CD1c-positive myeloid dendritic cell (primary cell): ENCODE measurements around the gene CFAP97D1.

Experiments
- DNase-seq: peaks from one replicate; pipeline ENCODE4 v3.0.0-alpha.2; 2016; ENCODE audit errors: extremely low spot score

CFAP97D1 gene

GRCh38 chr17:43780135-43780534 is at the start of gene CFAP97D1:
Gene CFAP97D1 (plus strand): TSS chr17:43780435. CDS start chr17:43780463, 28 bp downstream.
- DNase-seq = no peak

- no peak for DNase-seq
These were observed 47.3 kb upstream of the CFAP97D1 start for GRCh38 chr17:43732958-43733357.

- DNase-seq = no peak
These were observed 46.3 kb upstream of the CFAP97D1 start for GRCh38 chr17:43733956-43734355.

GRCh38 chr17:43734376-43734775 is 45.9 kb upstream of the CFAP97D1 start:
- DNase-seq = no peak

GRCh38 chr17:43736389-43736788 is 43.8 kb upstream of the CFAP97D1 start:
- DNase-seq = no peak

GRCh38 chr17:43737722-43738121 is 42.5 kb upstream of the CFAP97D1 start:
- no peak for DNase-seq

GRCh38 chr17:43740541-43740940 is 39.7 kb upstream of the CFAP97D1 start:
- no peak for DNase-seq

- peak; percentile 36 for DNase-seq
These were observed 38.6 kb upstream of the CFAP97D1 start for GRCh38 chr17:43741636-43742035.

- no peak for DNase-seq
These were observed 34.7 kb upstream of the CFAP97D1 start for GRCh38 chr17:43745541-43745940.

- DNase-seq = no peak
These were observed 30.1 kb upstream of the CFAP97D1 start for GRCh38 chr17:43750153-43750552.

GRCh38 chr17:43753493-43754129 is 26.6 kb upstream of the CFAP97D1 start:
- DNase-seq = peak; percentile 46

GRCh38 chr17:43754947-43755346 is 25.3 kb upstream of the CFAP97D1 start:
- DNase-seq = no peak

GRCh38 chr17:43755389-43755875 is 24.8 kb upstream of the CFAP97D1 start:
- peak; percentile 39 for DNase-seq

- DNase-seq = no peak
These were observed 24.0 kb upstream of the CFAP97D1 start for GRCh38 chr17:43756201-43756600.

GRCh38 chr17:43757171-43757660 is 23.0 kb upstream of the CFAP97D1 start:
- DNase-seq = no peak

- DNase-seq = no peak
These were observed 22.1 kb upstream of the CFAP97D1 start for GRCh38 chr17:43758086-43758485.

- no peak for DNase-seq
These were observed 21.6 kb upstream of the CFAP97D1 start, which contains the start of gene SOST for GRCh38 chr17:43758497-43759174. Gene SOST (minus strand): TSS chr17:43758791. CDS start chr17:43758741, 50 bp downstream.

- DNase-seq = no peak
These were observed 20.4 kb upstream of the CFAP97D1 start for GRCh38 chr17:43759836-43760235.

- DNase-seq = peak; percentile 92
These were observed 19.9 kb upstream of the CFAP97D1 start for GRCh38 chr17:43760254-43760852.

GRCh38 chr17:43766413-43767052 is 13.7 kb upstream of the CFAP97D1 start:
- peak; percentile 51 for DNase-seq

- peak; percentile 25 for DNase-seq
These were observed 13.1 kb upstream of the CFAP97D1 start for GRCh38 chr17:43767053-43767712.

- no peak for DNase-seq
These were observed 12.5 kb upstream of the CFAP97D1 start for GRCh38 chr17:43767713-43768059.
